GM12873 (cell line): ENCODE data around the gene MYO9A.

ENCODE experiments used
- CTCF ChIP-seq: IDR thresholded peaks from 2 replicates; pipeline ENCODE4 v1.5.1; 2012; ENCODE audit warnings: low read depth, mild to moderate bottlenecking, moderate library complexity, low read length, control low read depth; ENCODE audit not compliant: insufficient read depth; ENCODE audit errors: missing control alignments

MYO9A gene

GRCh38 chr15:72033711-72034110 is 84.2 kb downstream of the MYO9A start:
- TF ChIP-seq CTCF: no peak

DNA sequence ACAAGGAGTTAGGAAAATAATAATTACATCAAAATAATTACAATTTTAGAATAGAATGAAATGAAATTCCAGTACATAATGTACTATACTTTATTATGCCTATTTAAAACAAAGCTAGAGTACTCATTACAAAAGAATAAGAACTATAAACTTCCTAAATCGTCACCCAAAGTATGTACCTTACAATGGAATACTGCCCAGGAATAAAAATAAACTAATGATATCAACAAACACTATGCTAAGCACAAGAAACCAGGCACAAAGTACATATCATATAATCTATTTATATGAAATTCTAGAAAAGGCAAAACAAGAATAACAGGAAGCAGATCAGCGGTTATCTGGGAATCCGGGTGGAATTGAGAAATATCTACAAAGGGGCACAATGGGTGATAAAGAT is 84.7 kb downstream of the MYO9A start:
- no peak for TF ChIP-seq CTCF

- TF ChIP-seq CTCF: no peak
Observed at GRCh38 chr15:72021604-72022003, 96.3 kb downstream of the MYO9A start.

DNA sequence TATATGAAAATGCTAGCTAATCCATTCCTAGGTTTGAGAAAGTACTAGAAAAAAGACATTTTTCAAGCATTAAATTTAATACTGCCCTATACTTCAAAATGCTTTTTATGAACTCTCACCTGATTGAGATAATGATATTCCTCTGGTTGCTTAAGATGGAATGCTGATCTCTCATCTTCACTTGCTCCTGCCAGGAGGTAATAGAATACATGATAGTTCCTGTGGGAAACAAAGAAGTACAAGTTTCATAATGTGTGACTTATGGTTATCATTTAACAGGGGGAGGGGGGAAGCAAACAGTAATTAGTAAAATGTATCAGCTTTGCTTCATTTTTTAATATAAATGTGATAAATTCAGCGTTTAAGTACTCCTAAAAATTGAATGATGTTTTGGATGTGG is 97.2 kb downstream of the MYO9A start:
- no peak for TF ChIP-seq CTCF

- no peak for TF ChIP-seq CTCF
Observed at GRCh38 chr15:72013703-72014102, 104.2 kb downstream of the MYO9A start.

DNA sequence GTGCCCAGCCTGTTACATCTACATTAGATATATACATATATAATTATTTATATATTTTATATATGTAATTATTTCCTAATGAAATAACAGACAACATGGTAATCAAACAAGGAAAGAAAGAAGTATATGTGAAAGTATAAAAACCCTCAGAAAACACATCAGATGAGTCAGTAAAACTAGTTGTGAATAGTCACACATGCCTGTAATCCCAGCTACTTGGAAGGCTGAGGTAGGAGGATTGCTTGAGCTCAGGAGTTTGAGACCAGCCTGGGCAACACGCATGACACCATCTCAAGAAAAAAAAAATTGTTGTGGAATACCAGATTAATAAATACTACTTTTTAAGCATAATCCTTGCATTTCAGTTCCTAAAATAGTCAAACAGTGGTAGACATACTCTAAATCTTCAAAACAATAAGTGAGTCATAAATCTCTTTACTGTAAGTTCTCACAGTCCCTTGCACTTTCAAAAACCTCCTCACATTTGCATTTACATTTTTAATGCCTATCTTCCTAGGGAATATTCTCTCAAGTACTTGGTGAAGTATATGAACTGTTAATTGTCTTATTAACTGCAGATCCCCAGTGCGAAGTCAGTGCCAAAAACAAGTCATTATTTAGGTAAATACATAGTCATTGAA is 106.5 kb downstream of the MYO9A start:
- no peak for TF ChIP-seq CTCF

GRCh38 chr15:72009222-72009621 is 108.7 kb downstream of the MYO9A start:
- no peak for TF ChIP-seq CTCF
